ENCODE data around the gene MARK4.

GRCh38 chr19:45331411-45331810, 80.3 kb downstream of the MARK4 start:
- TF ChIP-seq EZH2 (IDR thresholded peaks at IDR 0.05; ENCODE audit: low read length), result no peak
- no peak for TF ChIP-seq CTCF (optimal IDR thresholded peaks at IDR 0.05 in 1 of 3, IDR thresholded peaks at IDR 0.05 in 1 of 3, conservative IDR thresholded peaks at IDR 0.05 in 1 of 3; ENCODE audit: extremely low read depth in 1 of 3, insufficient read depth in 2 of 3, low read length in 3 of 3)
